HG03558 (cell line): Measurements from ENCODE around the gene MFAP2.
"Not testable (repeated sequence)": the region's sequence is repeated elsewhere in the genome, so short reads cannot be mapped to it uniquely, and the experiment has no call there.

Experiments
- ATAC-seq: cut with Tn5 transposase; IDR thresholded peaks from one replicate; pipeline ENCODE4 v1.9.1; 2021; ENCODE audit warnings: moderate number of reproducible peaks; ENCODE audit not compliant: unreplicated experiment; ENCODE audit errors: extremely low read depth

The MFAP2 gene

DNA sequence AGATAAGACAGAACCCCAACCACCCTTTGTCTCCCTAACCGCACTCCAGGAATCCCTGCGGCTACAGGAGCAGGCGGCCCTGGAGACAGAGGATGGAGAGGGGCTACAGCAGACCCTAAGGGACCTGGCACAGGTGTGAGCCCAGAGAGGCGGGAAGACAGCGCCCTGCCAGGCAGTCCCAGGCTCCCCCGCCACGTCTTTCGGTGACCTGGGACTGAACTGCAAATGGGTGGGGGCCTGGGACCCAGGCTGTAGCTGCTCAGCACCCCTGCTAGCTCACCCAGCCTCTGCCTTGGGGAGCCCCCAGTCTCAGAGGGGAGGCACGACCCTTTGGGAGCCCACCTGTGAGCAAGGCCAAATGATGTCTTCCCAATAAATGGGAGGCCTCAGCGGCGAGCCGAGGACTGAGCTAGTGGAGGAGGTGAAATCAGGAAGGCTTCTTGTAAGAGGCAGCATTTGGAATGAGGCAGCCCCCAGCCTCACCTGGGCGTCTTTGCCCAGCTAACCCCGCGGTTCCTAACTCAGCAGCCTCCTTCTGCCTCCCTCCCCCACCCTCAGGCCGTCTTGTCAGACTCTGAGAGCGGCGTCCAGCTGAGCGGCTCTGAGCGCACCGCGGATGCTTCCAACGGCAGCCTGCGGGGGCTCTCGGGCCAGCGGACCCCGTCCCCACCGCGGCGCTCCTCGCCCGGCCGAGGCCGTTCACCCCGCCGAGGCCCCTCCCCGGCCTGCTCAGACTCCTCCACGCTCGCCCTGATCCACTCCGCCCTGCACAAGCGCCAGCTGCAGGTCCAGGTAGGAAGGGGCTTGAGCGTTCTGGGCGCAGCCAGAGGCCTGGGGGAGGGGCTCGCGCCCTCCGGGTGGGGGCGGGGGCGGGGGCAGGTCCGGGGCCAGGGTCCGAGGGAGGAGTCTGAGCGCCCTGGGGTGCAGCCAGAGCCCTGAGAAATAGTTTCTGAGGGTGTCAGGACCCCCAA lies 41.8 kb downstream of the MFAP2 start:
- ATAC-seq: no peak

DNA sequence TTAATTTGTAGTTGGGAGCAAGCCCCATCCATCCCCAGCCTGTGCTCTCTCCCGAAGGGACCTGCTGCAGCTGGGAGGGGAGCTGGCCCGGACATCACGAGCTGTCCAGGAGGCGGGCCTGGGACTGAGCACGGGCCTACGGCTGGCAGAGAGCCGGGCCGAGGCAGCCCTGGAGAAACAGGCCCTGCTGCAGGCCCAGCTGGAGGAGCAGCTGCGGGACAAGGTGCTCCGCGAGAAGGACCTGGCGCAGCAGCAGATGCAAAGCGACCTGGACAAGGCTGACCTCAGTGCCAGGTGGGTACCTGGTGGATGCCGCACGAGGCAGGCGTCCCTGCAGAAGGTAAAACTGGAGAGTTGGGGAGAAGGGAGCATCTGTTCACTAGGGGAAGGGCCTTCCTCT lies 43.8 kb downstream of the MFAP2 start:
- ATAC-seq: not testable (repeated sequence)

DNA sequence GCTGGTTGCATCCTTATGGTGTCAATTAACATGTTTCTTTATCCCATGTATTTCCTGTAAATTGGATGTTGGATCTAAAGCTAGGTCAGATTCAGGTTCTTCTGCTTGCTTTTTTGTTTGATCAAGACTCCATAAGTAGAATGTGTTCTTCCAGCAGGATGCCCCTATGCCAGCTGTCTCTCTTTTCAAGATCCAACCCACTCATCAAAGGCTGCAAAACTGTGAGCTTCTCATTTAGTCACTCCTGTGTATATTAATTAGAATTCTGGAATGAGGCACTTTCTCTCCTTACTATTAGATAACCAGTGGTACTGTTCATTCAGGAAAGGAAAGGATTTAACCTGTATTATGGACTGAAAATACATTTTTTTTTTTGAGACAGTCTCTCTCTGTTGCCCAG lies 46.5 kb downstream of the MFAP2 start:
- not testable (repeated sequence) for ATAC-seq

DNA sequence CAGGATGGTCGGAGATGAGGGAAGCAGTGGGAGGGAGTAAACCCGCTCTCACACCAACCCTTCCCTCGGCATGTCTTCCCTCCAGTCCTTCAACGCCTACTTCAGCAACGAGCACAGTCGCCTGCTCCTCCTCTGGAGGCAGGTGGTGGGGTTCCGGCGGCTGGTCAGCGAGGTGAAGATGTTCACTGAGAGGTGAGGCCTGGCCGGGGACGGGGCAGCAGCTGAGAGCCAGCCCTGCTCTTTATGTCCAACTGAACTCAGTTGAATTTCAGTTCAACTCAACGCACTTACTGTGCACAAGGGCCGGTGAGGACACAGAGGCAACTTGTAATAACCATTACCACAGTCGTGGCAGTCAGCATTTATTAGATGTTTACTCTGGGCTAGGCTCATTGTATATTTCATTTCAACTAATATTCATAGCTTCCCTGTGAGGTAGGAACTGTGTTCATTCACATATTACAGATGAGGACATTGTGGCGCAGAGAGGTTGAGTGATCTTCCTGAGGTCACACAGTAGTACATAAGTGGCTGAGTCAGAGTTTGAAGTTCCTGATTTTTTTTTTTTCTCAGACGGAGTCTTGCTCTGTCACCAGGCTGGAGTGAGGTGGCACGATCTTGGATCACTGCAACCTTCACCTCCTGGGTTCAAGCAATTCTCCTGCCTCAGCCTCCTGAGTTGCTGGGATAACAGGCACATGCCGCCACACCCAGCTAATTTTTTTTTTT lies 49.0 kb downstream of the MFAP2 start:
- ATAC-seq: not testable (repeated sequence)

DNA sequence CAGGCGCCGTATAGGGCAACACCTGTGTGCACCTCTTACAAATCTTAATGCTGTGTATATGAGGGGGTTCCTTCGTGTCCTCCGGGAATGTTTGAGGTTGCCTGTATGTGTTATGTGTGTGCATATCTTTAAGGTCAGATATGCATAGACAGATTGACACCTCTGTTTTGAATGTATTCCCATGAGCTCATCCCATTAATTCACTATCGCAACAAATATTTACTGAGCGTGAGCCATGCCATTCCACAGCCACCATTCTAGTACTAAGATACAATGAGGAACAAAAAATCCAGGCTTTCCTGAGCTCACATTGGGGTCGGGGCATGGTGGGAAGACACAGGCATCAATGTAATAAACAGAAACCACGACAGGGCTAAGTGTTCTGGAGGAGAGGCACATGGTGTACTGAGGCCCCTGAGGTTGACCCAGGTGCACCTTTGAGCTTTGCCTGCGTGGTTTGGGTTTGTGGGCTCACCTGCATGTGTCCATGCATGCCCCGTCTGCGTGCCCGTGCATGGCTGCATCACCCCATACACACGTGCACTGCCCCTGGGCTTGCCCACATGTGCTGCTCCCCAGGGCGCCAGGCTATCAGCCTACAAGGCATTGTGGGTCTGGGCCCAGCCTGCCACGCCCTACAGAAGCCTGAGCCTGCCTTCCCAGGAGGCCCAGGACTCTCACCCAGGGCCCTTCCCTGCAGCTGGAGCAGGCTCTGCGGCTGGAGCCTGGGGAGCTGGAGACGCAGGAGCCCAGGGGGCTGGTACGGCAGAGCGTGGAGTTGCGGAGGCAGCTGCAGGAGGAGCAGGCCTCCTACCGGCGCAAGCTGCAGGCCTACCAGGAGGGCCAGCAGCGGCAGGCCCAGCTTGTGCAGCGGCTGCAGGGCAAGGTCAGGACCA lies 51.0 kb downstream of the MFAP2 start:
- not testable (repeated sequence) for ATAC-seq

DNA sequence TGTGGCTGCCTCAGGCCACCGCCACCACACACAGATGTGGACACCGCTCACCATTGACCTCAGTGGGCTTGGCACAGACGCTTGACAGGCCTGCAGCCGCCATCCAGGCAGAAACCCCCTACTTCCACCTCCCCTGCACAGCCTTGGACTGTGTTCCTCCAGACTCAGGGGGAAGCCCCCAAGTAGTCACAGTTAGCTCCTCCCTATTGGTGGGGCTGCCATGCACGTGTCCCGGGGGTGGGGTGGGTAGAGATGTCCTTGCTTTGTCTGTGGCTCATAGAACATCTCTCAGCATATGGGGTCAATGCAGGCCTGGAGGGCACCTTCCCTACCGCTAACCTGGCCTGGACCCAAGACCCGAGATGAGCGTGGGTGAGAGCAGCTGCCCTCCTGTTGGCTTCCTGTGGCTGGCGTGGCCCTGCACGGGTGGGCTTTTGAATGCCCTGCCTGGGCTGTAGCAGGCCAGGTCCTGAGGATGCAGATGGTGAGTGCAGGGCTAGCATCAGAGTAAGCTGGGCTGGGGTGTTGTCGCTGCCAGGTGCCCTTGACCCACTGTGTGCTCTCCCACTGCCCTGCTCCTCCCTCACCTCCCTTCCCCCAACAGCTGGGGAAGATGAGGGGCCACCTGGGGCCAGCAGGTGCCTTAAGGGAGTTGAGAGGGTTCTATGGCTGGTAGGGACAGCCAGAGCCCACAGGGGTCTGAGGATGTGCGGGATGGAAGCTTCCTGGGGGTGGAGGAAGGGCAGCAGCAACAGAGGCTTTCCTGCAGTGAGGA lies 52.5 kb downstream of the MFAP2 start:
- no peak for ATAC-seq

DNA sequence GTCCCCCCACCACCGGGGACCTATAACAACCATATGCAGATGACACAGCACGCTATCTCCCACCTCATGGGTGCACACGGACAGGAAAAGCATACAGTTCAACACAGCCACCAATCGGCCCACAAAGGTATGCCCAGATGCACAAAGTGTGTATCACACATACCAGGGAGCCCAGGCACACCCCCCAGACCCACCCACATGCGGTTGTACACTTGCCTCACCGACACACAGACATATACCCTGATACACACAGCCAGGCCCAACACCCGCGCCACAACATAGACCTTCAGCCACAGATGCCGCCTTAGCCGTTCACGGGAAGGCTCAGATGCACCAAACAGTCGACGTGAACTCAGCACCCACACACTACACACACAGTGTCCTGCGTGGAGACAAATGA lies 53.2 kb downstream of the MFAP2 start:
- ATAC-seq: no peak

DNA sequence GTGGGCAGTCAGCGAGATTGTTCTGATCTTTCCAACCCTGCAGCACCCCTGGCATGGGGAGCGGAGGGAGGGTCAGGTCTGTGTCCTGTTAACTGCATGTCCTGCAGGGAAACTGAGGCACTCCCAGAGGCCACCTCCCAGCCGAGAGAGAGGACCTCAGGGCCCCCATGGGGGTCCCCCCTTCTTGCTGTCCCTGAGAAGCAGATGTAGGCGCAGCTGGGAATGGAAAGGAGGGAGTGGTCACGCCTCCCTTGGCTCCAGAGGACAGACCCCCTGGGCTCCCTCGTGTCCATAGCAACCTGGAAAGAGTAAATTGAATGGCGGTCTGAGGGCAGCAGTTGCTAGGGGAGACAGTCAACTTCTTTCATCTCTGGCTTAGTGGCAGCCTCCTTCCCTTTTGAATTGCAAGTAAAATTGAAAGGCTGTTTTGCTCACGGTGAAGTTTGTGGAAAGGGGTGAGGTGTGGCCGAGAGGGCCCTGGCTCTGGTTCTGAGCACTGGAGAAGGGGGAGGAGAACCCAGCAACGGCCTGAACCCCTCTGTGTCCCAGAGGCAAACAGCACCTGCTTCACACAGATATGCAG lies 53.8 kb downstream of the MFAP2 start:
- no peak for ATAC-seq

DNA sequence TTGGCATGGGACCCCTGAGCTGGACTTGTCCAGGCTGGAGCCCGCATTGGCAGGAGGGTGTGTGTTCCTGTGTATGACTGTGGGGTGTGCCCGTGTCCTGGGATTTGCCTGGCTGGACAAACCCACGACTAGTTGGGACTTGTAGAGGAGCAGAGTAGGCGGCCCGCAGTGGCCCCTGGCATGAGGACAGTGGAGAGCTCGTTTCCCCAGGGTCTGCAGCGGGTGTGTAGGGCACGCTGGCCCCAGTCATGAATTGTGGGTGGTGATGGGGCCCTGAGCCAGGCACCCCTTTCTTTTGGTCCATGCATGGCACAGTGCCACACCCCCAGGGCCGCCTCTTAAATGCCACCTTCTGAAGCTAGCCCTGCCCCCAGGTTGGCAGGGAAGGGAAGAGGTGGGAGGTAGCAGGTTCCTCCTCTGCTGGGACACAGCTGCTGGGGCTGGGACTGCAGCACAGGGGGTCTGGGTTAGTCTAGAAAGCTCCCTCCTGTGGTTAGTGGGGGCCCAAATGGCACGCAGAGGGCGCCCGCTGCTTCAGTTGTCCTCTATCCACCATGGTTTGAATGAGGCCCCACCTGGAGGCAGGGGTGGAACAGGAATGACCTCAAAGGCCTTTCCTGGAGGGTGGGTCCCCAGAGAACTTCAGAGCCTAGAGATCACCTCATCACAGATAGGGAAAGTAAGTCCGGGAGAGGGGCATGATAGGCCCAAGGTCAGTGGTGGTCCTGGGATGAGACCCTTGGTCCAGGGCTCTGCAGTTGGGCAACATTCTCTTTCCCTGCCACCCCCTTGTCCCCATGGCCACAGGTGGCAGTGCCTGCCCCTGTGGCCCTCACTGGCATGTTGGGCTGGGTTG lies 54.6 kb downstream of the MFAP2 start:
- no peak for ATAC-seq

DNA sequence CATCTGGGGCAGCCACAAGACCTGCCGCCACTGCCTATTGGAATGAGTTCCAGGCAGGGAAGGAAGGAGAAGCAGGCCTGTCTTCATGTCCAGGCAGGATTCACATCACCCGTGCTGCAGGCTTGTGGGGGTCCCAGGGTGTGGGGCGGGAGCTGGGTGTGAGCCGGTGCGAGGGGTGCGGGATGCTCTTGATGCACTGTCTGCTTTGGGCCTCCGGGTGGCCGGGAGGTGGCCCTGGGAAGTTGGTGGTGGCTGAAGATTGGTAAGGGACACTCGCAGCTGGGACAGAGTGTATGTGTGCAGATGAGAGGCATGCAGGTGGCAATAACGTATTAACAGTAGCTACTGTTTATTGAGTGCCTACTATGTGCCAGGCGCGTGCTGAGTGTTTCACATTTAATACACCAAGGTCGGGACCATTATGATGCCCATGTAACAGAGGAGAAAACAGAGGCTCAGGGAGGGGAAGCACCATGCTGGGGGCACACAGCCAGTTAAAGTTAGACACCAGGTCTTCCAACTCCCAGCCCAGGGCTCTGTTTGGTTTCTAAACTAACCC lies 55.4 kb downstream of the MFAP2 start:
- no peak for ATAC-seq
